Adrenal gland (tissue), 12 donors: ENCODE measurements around the gene NRXN3. TPM values are rescaled to one million over a fixed set of nuclear protein-coding genes. Genes with fewer than 3 reads are reported as not detected.

ENCODE experiments used
- DNase-seq, 7 donors: peaks; one replicate each; pipeline ENCODE4 v3.0.0-alpha.2; 2019 to 2020
- H3K27ac ChIP-seq, 5 donors: fragments of 200-600 bp; sonication (generic) in 4 of 5; 1 replicate in 3 of 5; 2 replicates in 2 of 5; pipeline versions ENCODE4 v1.5.1 to v1.8.0; 2016 to 2020; ENCODE audit warnings: mild to moderate bottlenecking in 1 of 5
- H3K27me3 ChIP-seq: fragments of 200-600 bp; 2 replicates; pipeline ENCODE4 v1.8.0; 2021
- H3K36me3 ChIP-seq, 2 donors: fragments of 200-600 bp; replicated peaks in 1 of 2; 1 replicate in 1 of 2; 2 replicates in 1 of 2; pipeline versions ENCODE4 v1.5.1 to v1.8.0; 2018 to 2022
- H3K4me1 ChIP-seq, 2 donors: fragments of 200-600 bp; replicated peaks in 1 of 2; 1 replicate in 1 of 2; 2 replicates in 1 of 2; pipeline versions ENCODE4 v1.5.1 to v1.8.0; 2018 to 2021
- H3K4me3 ChIP-seq, 4 donors: fragments of 200-600 bp; sonication (generic) in 3 of 4; one replicate each; pipeline ENCODE4 v1.5.1; 2016 to 2018
- H3K9me3 ChIP-seq, 3 donors: fragments of 200-600 bp; sonication (generic) in 1 of 3; replicated peaks in 1 of 3; 1 replicate in 2 of 3; 2 replicates in 1 of 3; pipeline versions ENCODE4 v1.5.1 to v1.8.0; 2016 to 2021
- POLR2A ChIP-seq, 2 donors: fragments of 450-650 bp; IDR thresholded peaks; one replicate each; pipeline ENCODE4 v1.6.1; 2017; ENCODE audit warnings: antibody characterized with exemption in 2 of 2, mild to moderate bottlenecking in 2 of 2, moderate library complexity in 1 of 2
- WGBS, 4 donors: extraction: QIAGEN DNeasy Blood & Tissue Kit in 2 of 4; methylation state at CpG; one replicate each; pipeline versions ENCODE4 v1.1.5 to v1.1.7; 2013 to 2017; 5-methylcytosine and 5-hydroxymethylcytosine counted together
- intact Hi-C, 2 donors: fragments of 100-400 bp; cut with DNase I; formaldehyde crosslinking; loops; one replicate each; pipeline versions ENCODE4 v1.14.1 to v1.15.0; 2022 to 2023
- polyA plus RNA-seq, 3 donors: library from polyadenylated mRNA; stranded (reverse); fragments of 200-250 nt in 2 of 3; fragments of 350-450 nt in 1 of 3; fragmentation: Illumina TruSeq in 1 of 3; extraction: RNeasy Lipid Tissue Mini Kit (QIAGEN cat#74804) in 1 of 3; gene quantifications; one replicate each; pipeline ENCODE4 v1.2.3, GENCODE V29; 2013 to 2014
- total RNA-seq, 9 donors: library from RNA; depleted of rRNA in 4 of 9; stranded (reverse); fragments of >200 nt in 4 of 9; fragments of 120-200 nt in 1 of 9; fragmentation: NEBNext Ultra II Directional in 1 of 9; extraction: Animal tissue kit (Norgen Biotek cat#: 25700) in 1 of 9; gene quantifications; one replicate each; pipeline versions ENCODE4 v1.1.0 to v1.2.4, GENCODE V29; 2013 to 2023
- TF ChIP-seq, protein P1 (sequence below), 6 experiments: fragments of 450-650 bp in 4 of 6; fragments of 200-600 bp in 2 of 6; sonication (generic) in 1 of 6; IDR thresholded peaks; 1 replicate in 5 of 6; 2 replicates in 1 of 6; pipeline versions ENCODE4 v1.5.1 to v1.8.0; 2016 to 2021; ENCODE audit warnings: antibody characterized with exemption in 6 of 6, mild to moderate bottlenecking in 2 of 6, moderate library complexity in 1 of 6
- donor health status: healthy with polysubstance abuse.
- donor health status: Bipolar disorder and iron deficiency.
- donor health status: DM: yes; HTN: yes; CAD: no.
- donor health status: DM: no; HTN: no; CAD: no.
- donor health status: DM: no; HTN: no; CAD: no.
- donor health status: DM: yes; HTN: yes; CAD: no.

The NRXN3 gene
- total and polyA plus RNA-seq, 12 donors = 0.09 to 8.5 (median 1.6) TPM

DNA sequence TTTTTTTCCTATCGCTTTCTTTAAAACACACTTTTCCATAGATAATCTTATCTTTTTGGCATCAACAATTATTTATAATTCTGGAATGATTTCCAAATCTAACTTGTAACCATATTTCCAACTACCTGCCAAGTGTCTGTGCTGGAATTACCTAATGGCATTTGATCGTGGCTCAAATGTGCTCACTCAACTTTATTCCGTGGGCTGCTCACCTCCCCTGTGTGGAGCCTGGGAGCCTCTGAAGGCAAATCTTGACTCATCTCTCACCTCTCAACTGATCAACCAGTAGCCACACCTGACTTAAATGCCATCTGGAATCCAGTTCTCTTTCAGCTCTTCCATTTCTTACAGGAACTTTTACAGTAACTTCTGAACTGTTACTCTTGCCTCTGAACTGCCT, 1432.6 kb downstream of the NRXN3 start:
- Histone ChIP-seq H3K4me3 (no peak overlapping the region), H3K27ac (no peak overlapping the region), H3K9me3 (peaks cover 0 to 4% (median 0%) of the 10 kb centered on the region in 3 donors), H3K36me3 (no peaks in the 10 kb centered on the region), H3K27me3 (no peaks in the 10 kb centered on the region), H3K4me1 (peaks cover 0 to 1% of the 10 kb centered on the region in 2 donors)
- no peak for DNase-seq
- 68 to 77% (median 71%) methylated on average over 3 of the region's 3 CpGs for WGBS, 4 donors
- TF ChIP-seq POLR2A (IDR thresholded peaks at IDR 0.05) = no peak
- TF ChIP-seq, protein P1, sequence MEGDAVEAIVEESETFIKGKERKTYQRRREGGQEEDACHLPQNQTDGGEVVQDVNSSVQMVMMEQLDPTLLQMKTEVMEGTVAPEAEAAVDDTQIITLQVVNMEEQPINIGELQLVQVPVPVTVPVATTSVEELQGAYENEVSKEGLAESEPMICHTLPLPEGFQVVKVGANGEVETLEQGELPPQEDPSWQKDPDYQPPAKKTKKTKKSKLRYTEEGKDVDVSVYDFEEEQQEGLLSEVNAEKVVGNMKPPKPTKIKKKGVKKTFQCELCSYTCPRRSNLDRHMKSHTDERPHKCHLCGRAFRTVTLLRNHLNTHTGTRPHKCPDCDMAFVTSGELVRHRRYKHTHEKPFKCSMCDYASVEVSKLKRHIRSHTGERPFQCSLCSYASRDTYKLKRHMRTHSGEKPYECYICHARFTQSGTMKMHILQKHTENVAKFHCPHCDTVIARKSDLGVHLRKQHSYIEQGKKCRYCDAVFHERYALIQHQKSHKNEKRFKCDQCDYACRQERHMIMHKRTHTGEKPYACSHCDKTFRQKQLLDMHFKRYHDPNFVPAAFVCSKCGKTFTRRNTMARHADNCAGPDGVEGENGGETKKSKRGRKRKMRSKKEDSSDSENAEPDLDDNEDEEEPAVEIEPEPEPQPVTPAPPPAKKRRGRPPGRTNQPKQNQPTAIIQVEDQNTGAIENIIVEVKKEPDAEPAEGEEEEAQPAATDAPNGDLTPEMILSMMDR (IDR thresholded peaks at IDR 0.05) = no peak
- intact Hi-C loops = no loop called here

GRCh38 chr14:79605849-79606248, 1435.7 kb downstream of the NRXN3 start:
- intact Hi-C loops = no loop called here

DNA sequence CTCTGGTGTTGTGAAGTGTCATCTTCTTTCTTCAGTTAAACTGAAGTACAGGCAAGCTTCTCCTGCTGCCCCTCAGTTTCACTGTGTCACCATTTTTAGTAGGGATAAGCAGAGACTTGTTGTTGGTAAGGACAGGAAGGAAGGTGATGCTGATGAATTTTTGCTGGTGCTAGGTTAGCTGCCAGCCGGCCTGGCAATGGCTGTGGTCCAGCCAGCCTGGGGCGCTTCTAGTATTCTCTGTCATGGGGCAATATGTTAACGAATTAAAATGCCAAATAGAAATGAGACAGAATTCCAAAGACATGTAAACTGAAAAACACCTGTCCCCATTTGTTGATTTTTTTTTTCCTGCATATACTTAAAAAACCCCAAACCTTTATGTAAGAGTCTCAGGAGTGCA, 1438.3 kb downstream of the NRXN3 start:
- Histone ChIP-seq H3K27ac (no peak overlapping the region), H3K4me3 (no peak overlapping the region), H3K9me3 (peaks cover 0 to 4% (median 0%) of the 10 kb centered on the region in 3 donors), H3K36me3 (no peaks in the 10 kb centered on the region), H3K4me1 (no peaks in the 10 kb centered on the region), H3K27me3 (no peaks in the 10 kb centered on the region)
- 79 to 88% (median 82%) methylated on average over 3 of the region's 3 CpGs for WGBS, 4 donors
- intact Hi-C loops = no loop called here
- TF ChIP-seq POLR2A (IDR thresholded peaks at IDR 0.05) = no peak
- TF ChIP-seq, protein P1 (IDR thresholded peaks at IDR 0.05) = no peak
- no peak for DNase-seq

More at GRCh38 chr14:79605849-79606248, 1435.7 kb downstream of the NRXN3 start:
- H3K27ac ChIP-seq = no peak overlapping the region
- H3K9me3 ChIP-seq = peaks cover 0 to 4% (median 0%) of the 10 kb centered on the region in 3 donors
- no peaks in the 10 kb centered on the region for H3K27me3 ChIP-seq
- H3K4me3 ChIP-seq = no peak overlapping the region
- no peaks in the 10 kb centered on the region for H3K4me1 ChIP-seq
- H3K36me3 ChIP-seq = no peaks in the 10 kb centered on the region
- WGBS, 4 donors = 56 to 76% (median 69%) methylated on average over 4 of the region's 4 CpGs
- DNase-seq = no peak
- TF ChIP-seq, protein P1 (IDR thresholded peaks at IDR 0.05) = no peak
- TF ChIP-seq POLR2A (IDR thresholded peaks at IDR 0.05) = no peak

GRCh38 chr14:79613625-79614024, 1443.5 kb downstream of the NRXN3 start:
- DNase-seq = no peak
- H3K4me1 ChIP-seq = no peaks in the 10 kb centered on the region
- H3K36me3 ChIP-seq = no peaks in the 10 kb centered on the region
- intact Hi-C loops = no loop called here
- no peaks in the 10 kb centered on the region for H3K9me3 ChIP-seq
- no peak overlapping the region for H3K27ac ChIP-seq
- TF ChIP-seq POLR2A (IDR thresholded peaks at IDR 0.05) = no peak
- TF ChIP-seq, protein P1 (IDR thresholded peaks at IDR 0.05) = no peak
- 58 to 77% (median 67%) methylated on average over 5 of the region's 5 CpGs for WGBS, 4 donors
- H3K4me3 ChIP-seq = no peak overlapping the region
- no peaks in the 10 kb centered on the region for H3K27me3 ChIP-seq
